Nucleus accumbens (tissue), 56 donors: ENCODE measurements around the gene CER1.

Source experiments
- DNase-seq, 56 donors: peaks; one replicate each; lab custom pipeline; 2025; lab: John Stamatoyannopoulos, UW

CER1 gene

GRCh38 chr9:14722391-14723035, at the start of gene CER1:
Gene CER1, minus strand, starts transcription at chr9:14722733. Its CDS starts 61 bp downstream, at chr9:14722672.
- DNase-seq = no peak

GRCh38 chr9:14770592-14770991, 48.1 kb upstream of the CER1 start:
- no peak for DNase-seq

- peak in 3 of 56 donors; percentile 3 to 15 (median 3) for DNase-seq
Observed at GRCh38 chr9:14769230-14769571, 46.7 kb upstream of the CER1 start.

- peak in 6 of 56 donors; percentile 6 to 30 (median 10) for DNase-seq
Observed at GRCh38 chr9:14768405-14769229, 46.1 kb upstream of the CER1 start.

- DNase-seq = no peak
Observed at GRCh38 chr9:14766299-14766698, 43.8 kb upstream of the CER1 start.

GRCh38 chr9:14761584-14761983, 39.1 kb upstream of the CER1 start:
- DNase-seq = no peak

GRCh38 chr9:14760060-14760459, 37.5 kb upstream of the CER1 start:
- no peak for DNase-seq

- no peak for DNase-seq
Observed at GRCh38 chr9:14756291-14756690, 33.8 kb upstream of the CER1 start.

- no peak for DNase-seq
Observed at GRCh38 chr9:14752871-14753270, 30.3 kb upstream of the CER1 start.

GRCh38 chr9:14752271-14752670, 29.7 kb upstream of the CER1 start:
- DNase-seq = peak in 1 of 56 donors; percentile 3

GRCh38 chr9:14750821-14751220, 28.3 kb upstream of the CER1 start:
- DNase-seq = no peak

GRCh38 chr9:14749741-14750211, 27.2 kb upstream of the CER1 start:
- DNase-seq = no peak

GRCh38 chr9:14748373-14748772, 25.8 kb upstream of the CER1 start:
- DNase-seq = no peak

- DNase-seq = no peak
Observed at GRCh38 chr9:14747111-14747510, 24.6 kb upstream of the CER1 start.

GRCh38 chr9:14746626-14747025, 24.1 kb upstream of the CER1 start:
- no peak for DNase-seq

GRCh38 chr9:14744768-14745167, 22.2 kb upstream of the CER1 start:
- DNase-seq = no peak

GRCh38 chr9:14741369-14741768, 18.8 kb upstream of the CER1 start:
- no peak for DNase-seq

GRCh38 chr9:14733133-14733532, 10.6 kb upstream of the CER1 start:
- no peak for DNase-seq

- no peak for DNase-seq
Observed at GRCh38 chr9:14731294-14731981, 8.9 kb upstream of the CER1 start.

- DNase-seq = no peak
Observed at GRCh38 chr9:14730461-14730898, 7.9 kb upstream of the CER1 start.

- DNase-seq = no peak
Observed at GRCh38 chr9:14723301-14723700, 768 bp upstream of the CER1 start.
